Measurements from ENCODE around the gene CEBPB. TPM values are rescaled to one million over a fixed set of nuclear protein-coding genes. Genes with fewer than 3 reads are reported as not detected.

The CEBPB gene
- total RNA-seq, 6 experiments from 2014 or later: 130 to 182 (median 152) TPM

DNA sequence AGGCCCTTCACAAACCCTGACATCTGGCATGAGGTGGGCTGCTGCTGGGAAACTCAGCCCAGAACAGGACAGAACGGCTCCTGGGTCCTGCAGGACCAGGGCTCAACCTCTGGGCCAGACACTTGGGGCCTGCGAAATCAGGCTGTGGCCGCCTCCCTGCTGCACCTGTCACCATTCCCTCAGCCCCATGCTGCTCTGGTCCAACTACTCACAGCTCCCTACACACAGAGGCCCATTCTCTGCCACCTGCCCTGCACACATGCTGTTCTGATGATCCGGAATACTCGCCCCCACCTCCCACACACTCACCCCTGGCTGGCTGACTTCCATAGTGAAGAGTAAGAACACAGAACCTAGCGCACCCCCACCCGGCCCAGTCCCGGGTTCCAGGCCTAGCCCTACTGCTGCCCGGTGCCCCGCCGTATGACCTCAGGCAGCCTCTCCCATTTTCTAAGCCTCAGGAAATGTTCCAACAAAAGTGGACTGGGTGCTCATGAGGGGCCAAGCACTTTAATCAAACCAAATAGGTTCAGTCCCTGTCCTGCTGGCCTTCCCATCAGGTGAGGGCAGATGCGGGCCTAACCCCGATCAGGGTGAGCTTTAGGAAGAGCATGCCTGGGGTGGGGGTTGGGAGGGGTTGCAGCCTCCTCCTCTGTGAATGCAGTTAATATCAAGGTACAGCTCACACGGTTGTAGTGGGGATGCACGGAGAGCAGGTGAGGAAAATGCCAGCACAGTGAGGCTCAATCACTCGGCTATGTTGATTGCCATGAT is 41.0 kb upstream of the CEBPB start:
- ATAC-seq: no peak
- Histone ChIP-seq H3K4me1 (peaks cover 0 to 38% (median 2%) of the 10 kb centered on the region in 4 donors), H3K36me3 (peaks cover 0 to 6% (median 0%) of the 10 kb centered on the region in 4 donors)

DNA sequence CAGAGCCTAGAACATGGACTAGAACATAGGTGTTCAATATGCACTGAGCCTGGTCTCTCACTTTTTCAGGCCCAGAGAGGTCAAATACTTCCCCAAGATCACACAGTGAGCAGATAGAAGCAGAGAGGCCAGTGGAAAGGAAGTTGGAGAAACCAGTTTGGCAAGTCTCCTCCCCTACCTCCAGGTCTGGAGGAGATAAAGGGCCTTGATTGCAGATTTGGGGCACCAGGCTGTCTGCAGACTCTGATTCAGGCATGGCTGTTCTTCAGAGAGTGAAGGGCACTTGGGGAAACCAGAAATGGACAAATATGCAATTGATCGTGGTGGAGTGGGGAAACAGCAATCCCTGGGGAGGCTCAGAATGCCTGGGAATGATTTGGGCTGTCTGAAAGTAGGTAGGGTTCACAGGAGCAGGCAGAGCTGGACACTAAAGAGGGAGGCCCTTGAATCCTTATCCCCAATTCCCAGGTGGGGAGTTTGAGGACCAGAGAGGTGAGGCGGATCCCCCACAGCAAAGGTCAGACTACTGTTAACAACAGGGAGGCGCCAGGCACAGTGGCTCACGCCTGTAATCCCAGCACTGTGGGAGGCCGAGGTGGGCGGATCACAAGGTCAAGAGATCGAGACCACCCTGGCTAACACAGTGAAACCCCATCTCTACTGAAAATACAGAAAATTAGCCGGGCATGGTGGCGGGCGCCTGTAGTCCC is 39.4 kb upstream of the CEBPB start:
- Histone ChIP-seq H3K9me3 (no peaks in the 10 kb centered on the region), H3K4me1 (peaks cover 0 to 34% (median 0%) of the 10 kb centered on the region in 4 donors), H3K27ac (peak overlapping the region in 1 of 3 donors; percentile 87), H3K4me3 (no peak overlapping the region), H3K27me3 (no peaks in the 10 kb centered on the region), H3K36me3 (peaks cover 0 to 6% (median 0%) of the 10 kb centered on the region in 4 donors)
- 48% methylated on average over 5 of the region's 10 CpGs for WGBS (ENCODE audit: insufficient coverage, low coverage, low lambda C conversion rate, missing lambda C conversion rate)
- DNase-seq: no peak
- TF ChIP-seq POLR2A (IDR thresholded peaks at IDR 0.05): no peak
- TF ChIP-seq, protein P1, sequence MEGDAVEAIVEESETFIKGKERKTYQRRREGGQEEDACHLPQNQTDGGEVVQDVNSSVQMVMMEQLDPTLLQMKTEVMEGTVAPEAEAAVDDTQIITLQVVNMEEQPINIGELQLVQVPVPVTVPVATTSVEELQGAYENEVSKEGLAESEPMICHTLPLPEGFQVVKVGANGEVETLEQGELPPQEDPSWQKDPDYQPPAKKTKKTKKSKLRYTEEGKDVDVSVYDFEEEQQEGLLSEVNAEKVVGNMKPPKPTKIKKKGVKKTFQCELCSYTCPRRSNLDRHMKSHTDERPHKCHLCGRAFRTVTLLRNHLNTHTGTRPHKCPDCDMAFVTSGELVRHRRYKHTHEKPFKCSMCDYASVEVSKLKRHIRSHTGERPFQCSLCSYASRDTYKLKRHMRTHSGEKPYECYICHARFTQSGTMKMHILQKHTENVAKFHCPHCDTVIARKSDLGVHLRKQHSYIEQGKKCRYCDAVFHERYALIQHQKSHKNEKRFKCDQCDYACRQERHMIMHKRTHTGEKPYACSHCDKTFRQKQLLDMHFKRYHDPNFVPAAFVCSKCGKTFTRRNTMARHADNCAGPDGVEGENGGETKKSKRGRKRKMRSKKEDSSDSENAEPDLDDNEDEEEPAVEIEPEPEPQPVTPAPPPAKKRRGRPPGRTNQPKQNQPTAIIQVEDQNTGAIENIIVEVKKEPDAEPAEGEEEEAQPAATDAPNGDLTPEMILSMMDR (IDR thresholded peaks at IDR 0.05): no peak
- ATAC-seq: no peak
- intact Hi-C loops (cut with DNase I): no loop called here

More for the DNA sequence above, 41.0 kb upstream of the CEBPB start:
- no peak for TF ChIP-seq POLR2A (IDR thresholded peaks at IDR 0.05)
- intact Hi-C loops (cut with DNase I): no loop called here
- H3K9me3 ChIP-seq: no peaks in the 10 kb centered on the region
- no peak overlapping the region for H3K4me3 ChIP-seq
- no peak for DNase-seq
- WGBS (ENCODE audit: insufficient coverage, low coverage, low lambda C conversion rate, missing lambda C conversion rate): 70% methylated on average over 8 of the region's 16 CpGs
- no peaks in the 10 kb centered on the region for H3K27me3 ChIP-seq
- H3K27ac ChIP-seq: no peak overlapping the region

DNA sequence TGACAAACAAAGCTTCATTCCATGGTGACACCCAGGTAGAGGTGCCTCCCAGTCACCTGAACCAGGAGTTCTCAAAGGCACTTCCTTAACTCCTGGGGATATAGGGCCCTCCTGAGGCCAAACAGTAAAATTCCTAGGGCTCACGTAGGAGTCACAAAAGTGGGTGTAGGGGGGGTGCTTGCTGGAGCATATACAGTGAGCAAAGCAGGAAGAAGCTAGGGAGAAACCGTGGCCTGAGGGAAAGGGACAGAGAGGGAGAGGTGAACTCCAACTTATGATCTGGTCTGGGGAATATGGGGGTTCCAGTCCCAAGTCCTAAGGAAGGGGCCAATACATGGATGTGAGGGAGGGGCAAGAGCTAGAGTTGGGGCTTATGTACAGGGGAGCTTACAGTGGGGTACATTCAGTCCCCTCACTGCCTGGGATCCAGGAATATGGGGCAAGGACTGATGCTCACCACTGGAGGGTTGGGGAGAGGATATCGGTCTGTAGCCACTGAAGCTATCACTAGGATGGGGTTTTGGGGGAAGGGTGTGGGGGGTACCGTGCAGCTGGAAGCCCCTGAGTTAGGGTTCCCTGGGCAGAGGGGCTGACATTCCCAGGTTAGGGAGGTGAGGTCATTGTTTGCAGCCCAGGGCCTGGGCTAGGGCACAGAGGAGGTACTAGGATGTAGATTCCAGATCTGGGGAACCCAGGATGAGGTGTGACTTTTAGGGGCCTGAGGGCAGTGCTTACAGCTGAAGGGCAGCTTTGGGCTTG is 38.1 kb upstream of the CEBPB start:
- no peaks in the 10 kb centered on the region for H3K27me3 ChIP-seq
- H3K9me3 ChIP-seq: no peaks in the 10 kb centered on the region
- peaks cover 0 to 6% (median 0%) of the 10 kb centered on the region in 4 donors for H3K36me3 ChIP-seq
- ATAC-seq: peak in 1 of 4 donors; percentile 18
- TF ChIP-seq POLR2A (IDR thresholded peaks at IDR 0.05): no peak
- TF ChIP-seq, protein P1 (IDR thresholded peaks at IDR 0.05): peak in 3 of 4 donors; percentile 9 to 29 (median 12)
- peak overlapping the region; percentile 83 to 90 (median 87) for H3K27ac ChIP-seq
- intact Hi-C loops (cut with DNase I): no loop called here
- 18% methylated on average over 4 of the region's 4 CpGs for WGBS (ENCODE audit: insufficient coverage, low coverage, low lambda C conversion rate, missing lambda C conversion rate)
- H3K4me1 ChIP-seq: peaks cover 0 to 27% (median 0%) of the 10 kb centered on the region in 4 donors
- peak overlapping the region; percentile 90 to 98 (median 97) for H3K4me3 ChIP-seq
- no peak for DNase-seq

DNA sequence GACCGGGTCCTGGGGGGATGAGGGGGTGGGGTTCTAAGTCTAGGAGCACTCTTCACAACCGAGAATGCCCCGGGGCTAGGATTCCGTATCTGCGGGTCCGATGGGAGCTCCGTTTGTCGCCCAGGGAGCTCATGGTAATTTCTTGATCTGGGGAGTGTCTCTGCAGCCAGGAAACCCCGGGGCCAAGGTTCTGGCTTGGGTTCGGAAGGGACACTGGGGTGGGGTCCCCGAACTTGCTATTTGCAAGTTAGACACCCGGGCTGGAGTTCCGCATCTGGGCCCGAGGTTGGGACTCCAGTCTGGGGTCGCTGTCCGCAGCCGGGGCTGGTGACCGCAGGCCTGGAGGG is 37.5 kb upstream of the CEBPB start:
- Histone ChIP-seq H3K36me3 (peaks cover 0 to 5% (median 0%) of the 10 kb centered on the region in 4 donors), H3K4me1 (peaks cover 0 to 27% (median 0%) of the 10 kb centered on the region in 4 donors), H3K27me3 (no peaks in the 10 kb centered on the region), H3K4me3 (peak overlapping the region; percentile 90 to 98 (median 97)), H3K27ac (peak overlapping the region; percentile 83 to 90 (median 87)), H3K9me3 (no peaks in the 10 kb centered on the region)
- TF ChIP-seq, protein P1 (IDR thresholded peaks at IDR 0.05): no peak
- no peak for TF ChIP-seq POLR2A (IDR thresholded peaks at IDR 0.05)
- intact Hi-C loops (cut with DNase I): no loop called here
- peak in 1 of 4 donors; percentile 1 for ATAC-seq
- no peak for DNase-seq
- 0% methylated on average over 1 of the region's 18 CpGs for WGBS (ENCODE audit: insufficient coverage, low coverage, low lambda C conversion rate, missing lambda C conversion rate)
